Keratinocyte (primary cell): Measurements from ENCODE around the gene CTNNA2.

Experiments
- CTCF ChIP-seq, 3 experiments: IDR thresholded peaks in 1 of 3; conservative IDR thresholded peaks in 1 of 3; optimal IDR thresholded peaks in 1 of 3; 2 replicates in 2 of 3; 3 replicates in 1 of 3; pipeline versions ENCODE3 to v1.5.1; 2011; ENCODE audit warnings: low read length in 3 of 3, mild to moderate bottlenecking in 3 of 3, moderate library complexity in 2 of 3, control low read depth in 1 of 3, inconsistent platforms in 1 of 3; ENCODE audit not compliant: insufficient read depth in 2 of 3; ENCODE audit errors: extremely low read depth in 1 of 3
- EZH2 ChIP-seq: IDR thresholded peaks from one replicate; pipeline ENCODE4 v1.6.1; 2012; ENCODE audit warnings: inconsistent platforms, mild to moderate bottlenecking, low read length, moderate library complexity

GRCh38 chr2:80329491-80329890, 816.6 kb downstream of the CTNNA2 start:
- TF ChIP-seq CTCF (optimal IDR thresholded peaks at IDR 0.05 in 1 of 3, IDR thresholded peaks at IDR 0.05 in 1 of 3, conservative IDR thresholded peaks at IDR 0.05 in 1 of 3; ENCODE audit: extremely low read depth in 1 of 3, insufficient read depth in 2 of 3, low read length in 3 of 3) (no peak), EZH2 (no peak)
